GM06990 (cell line): ENCODE data around the gene ZNF532.

Experiments
- DNase-seq: peaks from one replicate; pipeline ENCODE4 v3.0.0-alpha.2; 2011; ENCODE audit not compliant: insufficient read length; ENCODE audit errors: extremely low read depth
- H3K27me3 ChIP-seq: replicated peaks from 2 replicates; pipeline ENCODE4 v1.6.0; 2011; ENCODE audit warnings: low read length; ENCODE audit not compliant: control insufficient read depth, insufficient read depth
- H3K36me3 ChIP-seq: 2 replicates; pipeline ENCODE4 v1.5.1; 2011; ENCODE audit warnings: low read length; ENCODE audit not compliant: control insufficient read depth, insufficient read depth
- H3K4me3 ChIP-seq: replicated peaks from 2 replicates; pipeline ENCODE4 v1.5.1; 2011; ENCODE audit warnings: low read depth, mild to moderate bottlenecking, control low read depth, low read length
- CTCF ChIP-seq: IDR thresholded peaks from 2 replicates; pipeline ENCODE4 v1.5.1; 2011; ENCODE audit warnings: low read length, control low read depth, mild to moderate bottlenecking, inconsistent platforms; ENCODE audit not compliant: insufficient read depth, poor library complexity, severe bottlenecking

Gene ZNF532

GRCh38 chr18:58900015-58900649 lies 35.5 kb downstream of the ZNF532 start:
- Histone ChIP-seq H3K4me3 (no peak overlapping the region), H3K36me3 (no peaks in the 10 kb centered on the region), H3K27me3 (no peaks in the 10 kb centered on the region)
- DNase-seq, result no peak
- TF ChIP-seq CTCF, result no peak

GRCh38 chr18:58901143-58901542 lies 36.5 kb downstream of the ZNF532 start:
- DNase-seq, result no peak
- Histone ChIP-seq H3K27me3 (no peaks in the 10 kb centered on the region), H3K36me3 (no peaks in the 10 kb centered on the region), H3K4me3 (no peak overlapping the region)
- TF ChIP-seq CTCF, result no peak

GRCh38 chr18:58901783-58902182 lies 37.1 kb downstream of the ZNF532 start:
- no peak overlapping the region for H3K4me3 ChIP-seq
- H3K36me3 ChIP-seq, result no peaks in the 10 kb centered on the region
- TF ChIP-seq CTCF, result no peak
- DNase-seq, result no peak
- H3K27me3 ChIP-seq, result no peaks in the 10 kb centered on the region

- H3K4me3 ChIP-seq, result no peak overlapping the region
- no peaks in the 10 kb centered on the region for H3K36me3 ChIP-seq
- no peak for TF ChIP-seq CTCF
- no peaks in the 10 kb centered on the region; the same call in 1 of the 2 replicates for H3K27me3 ChIP-seq
- DNase-seq, result no peak
Observed at GRCh38 chr18:58902961-58903360, 38.3 kb downstream of the ZNF532 start.

GRCh38 chr18:58903533-58903932 lies 38.9 kb downstream of the ZNF532 start:
- no peak for TF ChIP-seq CTCF
- Histone ChIP-seq H3K4me3 (no peak overlapping the region), H3K27me3 (no peaks in the 10 kb centered on the region; the same call in 1 of the 2 replicates), H3K36me3 (no peaks in the 10 kb centered on the region)
- DNase-seq, result no peak
